ENCODE measurements around the gene ASS1. TPM values are rescaled to one million over a fixed set of nuclear protein-coding genes. Genes with fewer than 3 reads are reported as not detected.

ASS1 gene
- total RNA-seq, 1 donor from 2014 or later = 162 TPM

- no peak for DNase-seq (ENCODE audit: low spot score in 2 of 2)
- Histone ChIP-seq H3K4me3 (no peak overlapping the region), H3K36me3 (peaks cover 15 to 30% of the 10 kb centered on the region in 2 donors), H3K27me3 (no peaks in the 10 kb centered on the region), H3K4me1 (no peaks in the 10 kb centered on the region), H3K27ac (no peak overlapping the region), H3K9me3 (no peaks in the 10 kb centered on the region)
- intact Hi-C loops (cut with DNase I) = no loop called here
- no peak for TF ChIP-seq CTCF (IDR thresholded peaks at IDR 0.05)
These were observed 41.3 kb downstream of the ASS1 start for GRCh38 chr9:130486103-130486502.

GRCh38 chr9:130487500-130487899, 42.7 kb downstream of the ASS1 start:
- H3K9me3 ChIP-seq = no peaks in the 10 kb centered on the region
- H3K27me3 ChIP-seq = no peaks in the 10 kb centered on the region
- no peak for TF ChIP-seq CTCF (IDR thresholded peaks at IDR 0.05)
- peaks cover 23 to 38% of the 10 kb centered on the region in 2 donors for H3K36me3 ChIP-seq
- no peak overlapping the region for H3K27ac ChIP-seq
- no peak overlapping the region for H3K4me3 ChIP-seq
- intact Hi-C loops (cut with DNase I) = no loop called here
- H3K4me1 ChIP-seq = no peaks in the 10 kb centered on the region
- no peak for DNase-seq (ENCODE audit: low spot score in 2 of 2)

GRCh38 chr9:130488621-130489330, 44.0 kb downstream of the ASS1 start:
- peaks cover 26 to 46% of the 10 kb centered on the region in 2 donors for H3K36me3 ChIP-seq
- H3K9me3 ChIP-seq = no peaks in the 10 kb centered on the region
- no peaks in the 10 kb centered on the region for H3K4me1 ChIP-seq
- intact Hi-C loops (cut with DNase I) = no loop called here
- no peak overlapping the region for H3K27ac ChIP-seq
- H3K4me3 ChIP-seq = no peak overlapping the region
- no peaks in the 10 kb centered on the region for H3K27me3 ChIP-seq
- no peak for DNase-seq (ENCODE audit: low spot score in 2 of 2)
- no peak for TF ChIP-seq CTCF (IDR thresholded peaks at IDR 0.05)

- Histone ChIP-seq H3K27me3 (no peaks in the 10 kb centered on the region), H3K4me1 (no peaks in the 10 kb centered on the region), H3K9me3 (peaks cover 7 to 8% of the 10 kb centered on the region in 2 donors), H3K4me3 (no peak overlapping the region), H3K36me3 (peaks cover 35 to 58% of the 10 kb centered on the region in 2 donors), H3K27ac (no peak overlapping the region)
- no peak for DNase-seq (ENCODE audit: low spot score in 2 of 2)
- no peak for TF ChIP-seq CTCF (IDR thresholded peaks at IDR 0.05)
- intact Hi-C loops (cut with DNase I) = no loop called here
These were observed 46.2 kb downstream of the ASS1 start for GRCh38 chr9:130490981-130491380.

GRCh38 chr9:130491830-130492482, 47.2 kb downstream of the ASS1 start:
- H3K27me3 ChIP-seq = no peaks in the 10 kb centered on the region
- intact Hi-C loops (cut with DNase I) = no loop called here
- H3K27ac ChIP-seq = no peak overlapping the region
- no peaks in the 10 kb centered on the region for H3K4me1 ChIP-seq
- no peak for DNase-seq (ENCODE audit: low spot score in 2 of 2)
- peaks cover 35 to 68% of the 10 kb centered on the region in 2 donors for H3K36me3 ChIP-seq
- TF ChIP-seq CTCF (IDR thresholded peaks at IDR 0.05) = no peak
- H3K9me3 ChIP-seq = peaks cover 7 to 8% of the 10 kb centered on the region in 2 donors
- no peak overlapping the region for H3K4me3 ChIP-seq

All from ascending aorta (tissue), 2 donors.